K562 (cell line): ENCODE results near the gene HNRNPH3. TPM values are rescaled to one million over a fixed set of nuclear protein-coding genes. Genes with fewer than 3 reads are reported as not detected.

ENCODE experiments used
- C11orf30 ChIP-seq: fragments of 450-650 bp; IDR thresholded peaks from 2 replicates; pipeline ENCODE4 v1.6.1; 2016; ENCODE audit warnings: low read depth, mild to moderate bottlenecking
- CGGBP1 ChIP-seq: fragments of 250-450 bp; sonication (Bioruptor Pico); IDR thresholded peaks from 2 replicates; pipeline ENCODE4 v1.9.0; 2021; ENCODE audit warnings: mild to moderate bottlenecking
- CSDE1 ChIP-seq, 2 experiments: fragments of 450-650 bp; IDR thresholded peaks; 2 replicates each; pipeline ENCODE4 v1.6.1; 2016; ENCODE audit warnings: mild to moderate bottlenecking in 1 of 2
- E4F1 ChIP-seq: fragments of 250-450 bp; sonication (Bioruptor Pico); IDR thresholded peaks from 2 replicates; pipeline ENCODE4 v1.5.0; 2021; ENCODE audit warnings: mild to moderate bottlenecking, borderline replicate concordance
- KLF6 ChIP-seq: fragments of 250-450 bp; sonication (Bioruptor Pico); IDR thresholded peaks from 2 replicates; pipeline ENCODE4 v1.4.0; 2020; ENCODE audit warnings: mild to moderate bottlenecking, moderate library complexity, borderline replicate concordance
- MAFK ChIP-seq: IDR thresholded peaks from 2 replicates; pipeline ENCODE4 v1.6.1; 2011; ENCODE audit warnings: low read length, improper control_type of control experiment
- SREBF1 ChIP-seq: fragments of 150-350 bp; IDR thresholded peaks from 2 replicates; pipeline ENCODE4 v1.6.1; 2014; ENCODE audit warnings: antibody characterized with exemption, low read depth, low read length, borderline replicate concordance
- ZBTB17 ChIP-seq: fragments of 450-650 bp; formaldehyde crosslinking; IDR thresholded peaks from 2 replicates; pipeline ENCODE4 v1.4.0; 2020; ENCODE audit warnings: mild to moderate bottlenecking
- ZNF316 ChIP-seq: fragments of 450-650 bp; IDR thresholded peaks from 2 replicates; pipeline ENCODE4 v1.6.1; 2016
- ZNF324 ChIP-seq: fragments of 250-450 bp; sonication (Bioruptor Pico); IDR thresholded peaks from 2 replicates; pipeline ENCODE4 v1.4.0; 2020; ENCODE audit warnings: mild to moderate bottlenecking
- polyA plus RNA-seq, 8 experiments: library from polyadenylated mRNA; depleted of rRNA in 4 of 8; stranded (reverse) in 5 of 8; unstranded in 3 of 8; fragments of >200 nt; fragmentation: Nextera tagmentation in 2 of 8; fragmentation: Illumina TruSeq in 1 of 8; extraction: Ambion mirVana in 2 of 8; extraction: Trizol in 1 of 8; gene quantifications; 2 replicates each; pipeline versions ENCODE4 v1.2.1 to v1.2.3, GENCODE V29; 2011 to 2014; ENCODE audit warnings: inconsistent platforms in 1 of 8, missing spikeins in 1 of 8
- total RNA-seq, 7 experiments: library from RNA; depleted of rRNA in 6 of 7; stranded (reverse); fragments of >200 nt in 6 of 7; fragmentation: Illumina TruSeq in 2 of 7; extraction: Trizol in 2 of 7; gene quantifications; 2 replicates each; pipeline versions ENCODE4 v1.2.1 to v1.2.3, GENCODE V29; 2011 to 2021; ENCODE audit warnings: low replicate concordance in 1 of 7
- TF ChIP-seq, protein P1 (sequence below): fragments of 250-450 bp; sonication (Bioruptor Pico); IDR thresholded peaks from 2 replicates; pipeline ENCODE4 v1.5.0; 2020; ENCODE audit warnings: mild to moderate bottlenecking, borderline replicate concordance
- TF ChIP-seq, protein P2 (sequence below): sonication (generic); formaldehyde crosslinking; IDR thresholded peaks from 2 replicates; pipeline ENCODE4 v1.8.1; 2023; ENCODE audit warnings: missing genetic modification reagents, mild to moderate bottlenecking, borderline replicate concordance
- TF ChIP-seq, protein P3 (sequence below): fragments of 250-450 bp; sonication (Bioruptor Pico); IDR thresholded peaks from 2 replicates; pipeline ENCODE4 v1.5.0; 2020; ENCODE audit warnings: mild to moderate bottlenecking
- TF ChIP-seq, protein P4 (sequence below): fragments of 250-450 bp; sonication (Bioruptor Pico); IDR thresholded peaks from 2 replicates; pipeline ENCODE4 v1.6.1; 2021; ENCODE audit warnings: mild to moderate bottlenecking

The HNRNPH3 gene
- total and polyA plus RNA-seq, 9 of the 15 experiments (the other 6 are each of a cell fraction or from before 2014, with no cell fraction given) = 52.8 to 562 (median 152) TPM

DNA sequence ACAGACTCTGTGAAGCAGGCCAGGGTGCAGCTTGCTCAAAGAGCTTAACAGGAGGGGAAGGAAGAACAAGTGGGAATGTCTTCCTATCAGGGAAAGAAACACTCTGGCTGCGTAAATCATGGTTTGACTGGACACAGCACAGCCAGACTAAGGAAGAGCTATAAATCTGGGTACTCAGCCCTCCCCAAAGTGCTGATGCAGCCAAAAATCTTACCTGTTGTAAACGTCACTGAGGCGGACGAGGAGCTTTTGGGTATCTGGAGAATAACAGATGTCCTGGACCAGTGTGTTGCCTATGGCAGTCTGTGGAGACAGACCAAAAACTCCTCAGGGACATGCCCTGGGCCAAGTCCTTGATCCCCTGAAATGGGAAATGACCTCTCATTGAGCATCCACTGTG lies 43.1 kb upstream of the HNRNPH3 start (continued):
- TF ChIP-seq ZNF324 (CRISPR knock-in tag) = no peak
- TF ChIP-seq, protein P1, sequence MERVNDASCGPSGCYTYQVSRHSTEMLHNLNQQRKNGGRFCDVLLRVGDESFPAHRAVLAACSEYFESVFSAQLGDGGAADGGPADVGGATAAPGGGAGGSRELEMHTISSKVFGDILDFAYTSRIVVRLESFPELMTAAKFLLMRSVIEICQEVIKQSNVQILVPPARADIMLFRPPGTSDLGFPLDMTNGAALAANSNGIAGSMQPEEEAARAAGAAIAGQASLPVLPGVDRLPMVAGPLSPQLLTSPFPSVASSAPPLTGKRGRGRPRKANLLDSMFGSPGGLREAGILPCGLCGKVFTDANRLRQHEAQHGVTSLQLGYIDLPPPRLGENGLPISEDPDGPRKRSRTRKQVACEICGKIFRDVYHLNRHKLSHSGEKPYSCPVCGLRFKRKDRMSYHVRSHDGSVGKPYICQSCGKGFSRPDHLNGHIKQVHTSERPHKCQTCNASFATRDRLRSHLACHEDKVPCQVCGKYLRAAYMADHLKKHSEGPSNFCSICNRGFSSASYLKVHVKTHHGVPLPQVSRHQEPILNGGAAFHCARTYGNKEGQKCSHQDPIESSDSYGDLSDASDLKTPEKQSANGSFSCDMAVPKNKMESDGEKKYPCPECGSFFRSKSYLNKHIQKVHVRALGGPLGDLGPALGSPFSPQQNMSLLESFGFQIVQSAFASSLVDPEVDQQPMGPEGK (CRISPR knock-in tag) = no peak
- TF ChIP-seq SREBF1 = no peak
- TF ChIP-seq CGGBP1 = no peak
- TF ChIP-seq ZNF316 = peak; percentile 76
- TF ChIP-seq E4F1 = no peak
- TF ChIP-seq, protein P2, sequence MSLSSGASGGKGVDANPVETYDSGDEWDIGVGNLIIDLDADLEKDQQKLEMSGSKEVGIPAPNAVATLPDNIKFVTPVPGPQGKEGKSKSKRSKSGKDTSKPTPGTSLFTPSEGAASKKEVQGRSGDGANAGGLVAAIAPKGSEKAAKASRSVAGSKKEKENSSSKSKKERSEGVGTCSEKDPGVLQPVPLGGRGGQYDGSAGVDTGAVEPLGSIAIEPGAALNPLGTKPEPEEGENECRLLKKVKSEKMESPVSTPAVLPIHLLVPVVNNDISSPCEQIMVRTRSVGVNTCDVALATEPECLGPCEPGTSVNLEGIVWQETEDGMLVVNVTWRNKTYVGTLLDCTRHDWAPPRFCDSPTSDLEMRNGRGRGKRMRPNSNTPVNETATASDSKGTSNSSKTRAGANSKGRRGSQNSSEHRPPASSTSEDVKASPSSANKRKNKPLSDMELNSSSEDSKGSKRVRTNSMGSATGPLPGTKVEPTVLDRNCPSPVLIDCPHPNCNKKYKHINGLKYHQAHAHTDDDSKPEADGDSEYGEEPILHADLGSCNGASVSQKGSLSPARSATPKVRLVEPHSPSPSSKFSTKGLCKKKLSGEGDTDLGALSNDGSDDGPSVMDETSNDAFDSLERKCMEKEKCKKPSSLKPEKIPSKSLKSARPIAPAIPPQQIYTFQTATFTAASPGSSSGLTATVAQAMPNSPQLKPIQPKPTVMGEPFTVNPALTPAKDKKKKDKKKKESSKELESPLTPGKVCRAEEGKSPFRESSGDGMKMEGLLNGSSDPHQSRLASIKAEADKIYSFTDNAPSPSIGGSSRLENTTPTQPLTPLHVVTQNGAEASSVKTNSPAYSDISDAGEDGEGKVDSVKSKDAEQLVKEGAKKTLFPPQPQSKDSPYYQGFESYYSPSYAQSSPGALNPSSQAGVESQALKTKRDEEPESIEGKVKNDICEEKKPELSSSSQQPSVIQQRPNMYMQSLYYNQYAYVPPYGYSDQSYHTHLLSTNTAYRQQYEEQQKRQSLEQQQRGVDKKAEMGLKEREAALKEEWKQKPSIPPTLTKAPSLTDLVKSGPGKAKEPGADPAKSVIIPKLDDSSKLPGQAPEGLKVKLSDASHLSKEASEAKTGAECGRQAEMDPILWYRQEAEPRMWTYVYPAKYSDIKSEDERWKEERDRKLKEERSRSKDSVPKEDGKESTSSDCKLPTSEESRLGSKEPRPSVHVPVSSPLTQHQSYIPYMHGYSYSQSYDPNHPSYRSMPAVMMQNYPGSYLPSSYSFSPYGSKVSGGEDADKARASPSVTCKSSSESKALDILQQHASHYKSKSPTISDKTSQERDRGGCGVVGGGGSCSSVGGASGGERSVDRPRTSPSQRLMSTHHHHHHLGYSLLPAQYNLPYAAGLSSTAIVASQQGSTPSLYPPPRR = no peak
- TF ChIP-seq ZBTB17 = no peak
- TF ChIP-seq C11orf30 = peak; percentile 64; the same call in 1 of the 2 replicates
- TF ChIP-seq, protein P3, sequence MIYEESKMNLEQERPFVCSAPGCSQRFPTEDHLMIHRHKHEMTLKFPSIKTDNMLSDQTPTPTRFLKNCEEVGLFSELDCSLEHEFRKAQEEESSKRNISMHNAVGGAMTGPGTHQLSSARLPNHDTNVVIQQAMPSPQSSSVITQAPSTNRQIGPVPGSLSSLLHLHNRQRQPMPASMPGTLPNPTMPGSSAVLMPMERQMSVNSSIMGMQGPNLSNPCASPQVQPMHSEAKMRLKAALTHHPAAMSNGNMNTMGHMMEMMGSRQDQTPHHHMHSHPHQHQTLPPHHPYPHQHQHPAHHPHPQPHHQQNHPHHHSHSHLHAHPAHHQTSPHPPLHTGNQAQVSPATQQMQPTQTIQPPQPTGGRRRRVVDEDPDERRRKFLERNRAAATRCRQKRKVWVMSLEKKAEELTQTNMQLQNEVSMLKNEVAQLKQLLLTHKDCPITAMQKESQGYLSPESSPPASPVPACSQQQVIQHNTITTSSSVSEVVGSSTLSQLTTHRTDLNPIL (CRISPR knock-in tag) = no peak
- TF ChIP-seq MAFK = peak; percentile 18; the same call in 1 of the 2 replicates
- TF ChIP-seq, protein P4, sequence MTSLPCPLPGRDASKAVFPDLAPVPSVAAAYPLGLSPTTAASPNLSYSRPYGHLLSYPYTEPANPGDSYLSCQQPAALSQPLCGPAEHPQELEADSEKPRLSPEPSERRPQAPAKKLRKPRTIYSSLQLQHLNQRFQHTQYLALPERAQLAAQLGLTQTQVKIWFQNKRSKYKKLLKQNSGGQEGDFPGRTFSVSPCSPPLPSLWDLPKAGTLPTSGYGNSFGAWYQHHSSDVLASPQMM (CRISPR knock-in tag) = no peak
- TF ChIP-seq CSDE1 (IDR thresholded peaks at IDR 0.05) = no peak
- TF ChIP-seq KLF6 (CRISPR knock-in tag) = no peak
